Measurements from ENCODE around the gene FOXO3. TPM values are rescaled to one million over a fixed set of nuclear protein-coding genes. Genes with fewer than 3 reads are reported as not detected.
"Not testable (repeated sequence)": the region's sequence is repeated elsewhere in the genome, so short reads cannot be mapped to it uniquely, and the experiment has no call there.

FOXO3 gene
- total RNA-seq, 1 donor from 2014 or later = 9.9 TPM

GRCh38 chr6:108676555-108676954 lies 115.8 kb downstream of the FOXO3 start:
- intact Hi-C loops (cut with micrococcal nuclease) = no loop called here

GRCh38 chr6:108677357-108677756 lies 116.6 kb downstream of the FOXO3 start:
- intact Hi-C loops (cut with micrococcal nuclease) = no loop called here

GRCh38 chr6:108677894-108678293 lies 117.2 kb downstream of the FOXO3 start:
- intact Hi-C loops (cut with micrococcal nuclease) = no loop called here

- intact Hi-C loops (cut with micrococcal nuclease) = not testable (repeated sequence)
Observed at GRCh38 chr6:108680314-108680713, 119.6 kb downstream of the FOXO3 start.

GRCh38 chr6:108681721-108682120 lies 121.0 kb downstream of the FOXO3 start:
- intact Hi-C loops (cut with micrococcal nuclease) = not testable (repeated sequence)

- intact Hi-C loops (cut with micrococcal nuclease) = not testable (repeated sequence)
Observed at GRCh38 chr6:108682383-108683119, 121.8 kb downstream of the FOXO3 start.

GRCh38 chr6:108683976-108684375 lies 123.3 kb downstream of the FOXO3 start:
- intact Hi-C loops (cut with micrococcal nuclease) = not testable (repeated sequence)

- intact Hi-C loops (cut with micrococcal nuclease) = no loop called here
Observed at GRCh38 chr6:108684771-108685329, 124.1 kb downstream of the FOXO3 start.

- intact Hi-C loops (cut with micrococcal nuclease) = no loop called here
Observed at GRCh38 chr6:108685970-108686369, 125.3 kb downstream of the FOXO3 start.

- intact Hi-C loops (cut with micrococcal nuclease) = no loop called here
Observed at GRCh38 chr6:108686896-108687295, 126.2 kb downstream of the FOXO3 start.

GRCh38 chr6:108687921-108688320 lies 127.2 kb downstream of the FOXO3 start:
- intact Hi-C loops (cut with micrococcal nuclease) = no loop called here

- intact Hi-C loops (cut with micrococcal nuclease) = no loop called here
Observed at GRCh38 chr6:108689272-108690161, 128.8 kb downstream of the FOXO3 start.

GRCh38 chr6:108690326-108691049 lies 129.8 kb downstream of the FOXO3 start:
- intact Hi-C loops (cut with micrococcal nuclease) = no loop called here

GRCh38 chr6:108693430-108694154 lies 132.9 kb downstream of the FOXO3 start:
- intact Hi-C loops (cut with micrococcal nuclease) = no loop called here

GRCh38 chr6:108694816-108695215 lies 134.1 kb downstream of the FOXO3 start:
- intact Hi-C loops (cut with micrococcal nuclease) = no loop called here

- intact Hi-C loops (cut with micrococcal nuclease) = no loop called here
Observed at GRCh38 chr6:108697561-108698161, 136.9 kb downstream of the FOXO3 start.

- intact Hi-C loops (cut with micrococcal nuclease) = no loop called here
Observed at GRCh38 chr6:108698593-108699289, 138.0 kb downstream of the FOXO3 start.

- intact Hi-C loops (cut with micrococcal nuclease) = no loop called here
Observed at GRCh38 chr6:108699290-108700041, 138.7 kb downstream of the FOXO3 start.
